Adipose tissue (tissue), 3 donors: ENCODE results near the gene DMTF1. TPM values are rescaled to one million over a fixed set of nuclear protein-coding genes. Genes with fewer than 3 reads are reported as not detected.
"Not testable (repeated sequence)": the region's sequence is repeated elsewhere in the genome, so short reads cannot be mapped to it uniquely, and the experiment has no call there.

Experiments used
- H3K27ac ChIP-seq: one replicate; pipeline ENCODE4 v1.5.1; 2013; ENCODE audit warnings: low read depth, low read length
- WGBS, 3 donors: extraction: QIAGEN DNeasy Blood & Tissue Kit; methylation state at CpG; one replicate each; pipeline ENCODE4 v1.1.7; 2013; 5-methylcytosine and 5-hydroxymethylcytosine counted together
- polyA plus RNA-seq, 3 donors: library from polyadenylated mRNA; stranded (reverse); fragments of 200-250 nt; gene quantifications; one replicate each; pipeline ENCODE4 v1.2.3, GENCODE V29; 2013
- donor health status: healthy with polysubstance abuse.
- donor health status: Bipolar disorder and iron deficiency.
- donor health status: healthy.

Gene DMTF1
- polyA plus RNA-seq, 3 donors: 16.1 to 28.1 (median 24.3) TPM

GRCh38 chr7:87178320-87178719 is 26.1 kb downstream of the DMTF1 start:
- H3K27ac ChIP-seq: no peak overlapping the region
- 95% methylated on average over 4 of the region's 4 CpGs for WGBS, 3 donors

- no peak overlapping the region for H3K27ac ChIP-seq
- 96 to 98% (median 97%) methylated on average over 3 of the region's 3 CpGs for WGBS, 3 donors
These were observed 26.9 kb downstream of the DMTF1 start for GRCh38 chr7:87179180-87179579.

DNA sequence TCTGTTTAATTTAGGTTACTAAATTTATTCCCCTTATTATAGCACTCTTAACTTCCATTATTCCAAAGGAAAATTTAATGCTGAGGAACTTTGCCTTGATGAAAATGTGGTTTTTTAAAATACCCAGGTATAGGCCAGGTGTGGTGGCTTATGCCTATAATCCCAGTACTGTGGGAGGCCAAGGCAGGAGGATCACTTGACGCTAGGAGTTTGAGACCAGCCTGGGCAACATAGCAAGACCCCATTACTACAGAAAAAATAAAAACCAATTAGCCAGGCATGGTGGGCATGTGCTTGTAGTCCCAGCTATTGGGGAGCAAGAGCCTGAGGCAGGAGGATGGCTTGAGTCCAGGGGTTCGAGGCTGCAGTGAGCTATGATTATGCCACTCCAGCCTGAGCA is 34.9 kb downstream of the DMTF1 start:
- WGBS, 3 donors: 96 to 97% (median 97%) methylated on average over 2 of the region's 2 CpGs
- H3K27ac ChIP-seq: no peak overlapping the region

DNA sequence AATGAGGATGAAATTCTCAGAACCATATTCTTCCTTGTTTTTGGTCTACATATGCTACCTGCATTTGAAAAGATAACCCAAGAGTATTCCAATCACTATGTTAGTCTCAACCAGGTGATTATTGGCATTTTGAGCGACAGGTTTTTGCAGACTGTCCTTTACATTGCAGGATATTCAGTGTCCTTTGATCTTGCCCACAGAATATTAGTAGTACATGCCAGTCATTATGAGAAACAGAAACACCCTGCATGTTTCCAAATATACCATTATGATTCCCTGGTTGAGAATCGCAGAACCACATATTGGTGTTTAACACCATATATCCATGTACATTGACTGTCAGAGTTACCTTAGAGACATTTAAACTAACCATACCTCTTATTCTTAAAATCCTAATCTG is 36.7 kb downstream of the DMTF1 start:
- no peak overlapping the region for H3K27ac ChIP-seq
- 92 to 95% (median 95%) methylated on average over 2 of the region's 2 CpGs for WGBS, 3 donors

DNA sequence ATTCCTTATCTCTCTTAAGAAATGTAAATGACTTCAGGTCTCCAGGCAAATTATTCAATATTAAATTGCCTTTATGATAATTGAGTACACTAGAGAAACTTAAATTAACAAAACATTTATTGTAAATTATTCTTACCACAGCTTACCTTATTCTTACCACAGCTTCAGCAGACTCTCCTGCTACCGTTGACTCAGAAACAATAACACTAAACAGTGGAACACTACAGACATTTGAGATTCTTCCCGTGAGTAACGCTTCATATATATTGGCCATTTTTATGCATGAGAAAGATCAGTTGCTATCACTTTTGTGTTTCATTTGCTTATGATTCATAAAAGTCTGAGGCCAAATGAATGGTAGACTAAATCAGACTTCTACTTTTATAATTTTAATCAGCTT is 38.5 kb downstream of the DMTF1 start:
- H3K27ac ChIP-seq: no peak overlapping the region
- 88 to 90% (median 89%) methylated on average over 3 of the region's 3 CpGs for WGBS, 3 donors

- H3K27ac ChIP-seq: no peak overlapping the region
- 70 to 85% (median 83%) methylated on average over 6 of the region's 6 CpGs for WGBS, 3 donors
These were observed 40.7 kb downstream of the DMTF1 start for GRCh38 chr7:87192784-87193487.

GRCh38 chr7:87193912-87194311 is 41.7 kb downstream of the DMTF1 start:
- H3K27ac ChIP-seq: no peak overlapping the region
- 88 to 95% (median 93%) methylated on average over 1 of the region's 1 CpG for WGBS, 3 donors

- WGBS, 3 donors: 92 to 100% (median 96%) methylated on average over 1 of the region's 1 CpG
- no peak overlapping the region for H3K27ac ChIP-seq
These were observed 47.0 kb downstream of the DMTF1 start for GRCh38 chr7:87199241-87199640.

DNA sequence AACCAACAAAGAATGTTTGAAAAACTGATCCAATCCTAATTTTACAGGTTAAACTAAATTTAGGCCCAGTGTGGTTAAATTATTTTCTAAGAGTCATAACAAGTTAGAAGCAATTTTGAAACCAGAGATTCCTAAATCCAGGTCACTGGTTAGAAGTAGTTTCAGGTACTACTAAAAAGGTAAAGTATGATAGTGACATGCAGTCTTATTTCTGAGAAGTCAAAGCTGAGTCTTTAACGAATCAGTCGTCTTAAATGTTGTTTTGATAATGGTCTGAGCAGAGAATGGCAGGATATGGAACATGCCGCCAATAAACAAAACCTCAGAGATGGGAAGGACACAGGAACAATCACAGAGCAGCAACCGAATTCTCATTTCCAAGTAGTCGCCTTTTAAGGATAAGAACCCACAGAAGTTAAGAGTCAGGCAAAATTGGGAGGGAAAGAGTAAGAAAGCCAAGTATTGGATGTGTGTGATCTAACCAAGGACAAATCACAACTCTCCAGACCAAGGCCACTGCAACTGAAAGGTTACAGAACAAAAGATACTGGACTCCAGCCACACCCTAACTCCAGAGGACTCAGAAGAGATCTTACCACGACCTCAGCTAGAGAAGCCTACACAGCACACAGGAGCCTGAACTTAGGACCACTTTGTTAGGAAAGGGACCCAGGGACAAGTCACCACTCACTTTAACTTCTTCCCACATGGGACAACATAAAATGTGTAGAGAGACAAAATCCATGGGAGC is 47.6 kb downstream of the DMTF1 start:
- no peak overlapping the region for H3K27ac ChIP-seq
- WGBS, 3 donors: 76 to 87% (median 80%) methylated on average over 6 of the region's 6 CpGs

DNA sequence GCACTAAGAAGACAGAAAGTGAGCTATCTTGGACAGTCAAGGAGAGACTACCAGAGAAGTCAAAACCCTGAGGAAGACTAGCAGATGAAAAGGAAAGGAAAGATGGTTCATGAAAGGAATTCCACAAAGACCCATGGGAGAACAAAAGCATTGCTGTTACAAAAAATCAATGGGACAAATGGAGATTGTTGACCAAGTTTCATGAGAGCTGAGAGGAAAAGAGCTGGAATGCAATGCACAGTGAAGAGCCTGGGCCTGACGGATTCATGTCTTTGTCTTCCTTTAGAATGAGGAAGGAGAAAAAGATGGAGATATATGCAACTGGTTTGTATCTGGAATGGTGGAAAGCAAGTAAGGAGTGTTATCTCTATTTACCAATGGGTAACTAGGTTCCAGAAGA is 50.0 kb downstream of the DMTF1 start:
- WGBS, 3 donors: 91 to 100% (median 95%) methylated on average over 1 of the region's 1 CpG

GRCh38 chr7:87202705-87203104 is 50.5 kb downstream of the DMTF1 start:
- 98 to 100% (median 98%) methylated on average over 2 of the region's 2 CpGs for WGBS, 3 donors
- no peak overlapping the region for H3K27ac ChIP-seq

More for the DNA sequence above, 50.0 kb downstream of the DMTF1 start:
- H3K27ac ChIP-seq: no peak overlapping the region

- WGBS, 3 donors: 84 to 90% (median 89%) methylated on average over 4 of the region's 4 CpGs
- H3K27ac ChIP-seq: not testable (repeated sequence)
These were observed 51.7 kb downstream of the DMTF1 start for GRCh38 chr7:87203929-87204328.

- WGBS, 3 donors: 67 to 86% (median 67%) methylated on average over 3 of the region's 3 CpGs
These were observed 52.7 kb downstream of the DMTF1 start for GRCh38 chr7:87204933-87205332.

DNA sequence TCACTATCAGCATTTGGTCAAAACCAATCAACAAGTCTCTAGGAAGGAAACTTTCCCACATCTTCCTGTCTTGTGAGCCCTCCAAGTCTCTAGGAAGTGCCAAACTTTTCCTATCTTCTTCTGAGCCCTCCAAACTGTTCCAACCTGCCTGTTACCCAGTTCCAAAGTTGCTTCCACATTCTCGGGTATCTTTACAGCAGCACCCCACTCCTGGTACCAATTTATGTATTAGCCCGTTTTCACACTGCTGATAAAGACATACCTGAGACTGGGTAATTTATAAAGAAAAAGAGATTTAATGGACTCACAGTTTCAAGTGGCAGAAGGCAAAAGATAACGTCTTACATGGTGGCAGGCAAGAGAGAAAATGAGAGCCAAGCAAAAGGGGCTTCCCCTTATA is 53.4 kb downstream of the DMTF1 start:
- not testable (repeated sequence) for H3K27ac ChIP-seq
- WGBS, 3 donors: 96 to 97% (median 97%) methylated on average over 3 of the region's 3 CpGs

More at GRCh38 chr7:87204933-87205332, 52.7 kb downstream of the DMTF1 start:
- no peak overlapping the region for H3K27ac ChIP-seq

DNA sequence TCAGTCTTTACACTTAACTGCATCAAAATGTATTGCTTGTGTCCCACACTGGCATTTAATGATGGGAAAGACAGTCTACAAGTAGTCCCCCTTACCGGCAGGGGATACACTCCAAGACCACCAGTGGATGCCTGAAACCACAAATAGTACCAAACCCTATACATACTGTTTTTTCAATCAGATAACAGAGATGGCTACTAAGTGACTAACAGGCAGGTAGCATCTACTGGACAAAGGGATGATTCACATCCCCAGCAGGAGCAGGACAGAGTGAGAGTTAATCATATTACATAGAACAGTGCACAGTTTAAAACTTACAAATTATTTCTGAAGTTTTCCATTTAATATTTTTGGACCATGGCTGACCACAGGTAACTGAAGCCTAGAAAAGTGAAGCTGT is 54.1 kb downstream of the DMTF1 start:
- 94 to 100% (median 97%) methylated on average over 1 of the region's 1 CpG for WGBS, 3 donors
- no peak overlapping the region for H3K27ac ChIP-seq

DNA sequence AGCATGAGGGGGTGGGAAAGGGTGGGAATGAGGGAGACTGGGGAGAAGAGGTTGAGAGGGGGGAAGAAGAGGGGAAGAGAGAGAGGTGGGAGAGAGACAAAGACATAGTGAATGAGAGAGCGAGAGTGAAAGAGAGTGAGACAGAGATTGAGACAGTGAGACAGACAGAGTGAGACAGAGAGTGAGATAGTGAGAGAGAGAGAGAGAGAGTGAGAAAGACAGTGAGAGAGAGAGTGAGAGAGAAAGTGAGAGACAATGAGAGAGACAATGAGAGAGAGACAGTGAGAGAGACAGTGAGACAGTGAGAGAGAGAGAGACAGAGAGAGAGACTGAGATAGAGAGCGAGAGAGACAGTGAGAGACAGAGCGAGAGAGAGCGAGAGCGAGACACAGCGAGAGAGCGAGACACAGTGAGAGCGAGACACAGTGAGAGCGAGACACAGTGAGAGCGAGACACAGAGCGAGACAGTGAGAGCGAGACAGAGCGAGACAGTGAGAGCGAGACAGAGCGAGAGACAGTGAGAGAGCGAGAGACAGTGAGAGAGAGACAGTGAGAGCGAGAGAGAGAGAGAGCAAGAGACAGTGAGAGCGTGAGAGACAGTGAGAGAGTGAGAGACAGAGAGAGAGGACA is 57.2 kb downstream of the DMTF1 start:
- H3K27ac ChIP-seq: no peak overlapping the region
- WGBS, 3 donors: 92 to 95% (median 93%) methylated on average over 17 to 18 of the region's 18 CpGs

DNA sequence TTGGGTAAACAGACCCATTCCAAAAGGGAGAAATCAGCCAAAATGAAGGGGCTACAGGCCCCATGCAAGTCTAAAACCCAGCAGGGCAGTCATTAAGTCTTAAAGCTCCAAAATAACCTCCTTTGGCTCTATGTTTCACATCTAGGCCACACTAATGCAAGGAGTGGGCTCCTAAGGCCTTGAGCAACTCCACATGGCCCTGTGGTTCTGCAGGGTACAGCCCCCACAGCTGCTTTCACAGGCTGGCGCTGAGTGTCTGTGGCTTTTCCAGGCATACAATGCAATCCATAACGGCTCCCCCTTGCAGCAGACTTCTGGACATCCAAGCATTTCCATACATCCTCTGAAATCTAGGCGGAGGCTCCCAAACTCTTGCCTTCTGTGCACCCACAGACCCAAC is 58.3 kb downstream of the DMTF1 start:
- H3K27ac ChIP-seq: no peak overlapping the region
- 78 to 92% (median 80%) methylated on average over 3 of the region's 3 CpGs for WGBS, 3 donors

DNA sequence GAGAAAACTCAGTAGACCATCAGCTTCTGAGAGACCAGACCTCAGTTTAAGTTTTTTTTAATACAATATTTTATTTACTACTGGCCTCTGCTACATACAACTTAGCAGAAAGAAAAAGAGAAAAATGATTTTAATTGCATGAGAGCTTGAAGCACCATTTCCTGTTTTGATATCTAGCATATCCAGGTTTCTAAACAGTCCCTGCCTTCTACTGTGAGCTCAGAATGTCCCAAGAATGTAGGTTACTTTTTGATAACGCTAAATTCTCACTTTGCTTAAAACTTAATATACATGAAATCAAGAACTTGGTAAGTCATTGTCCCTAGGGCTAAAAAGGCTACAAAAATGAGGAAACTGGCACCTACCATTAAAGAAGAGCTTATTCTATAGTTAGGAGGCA is 60.2 kb downstream of the DMTF1 start:
- no peak overlapping the region for H3K27ac ChIP-seq
- 58 to 92% (median 65%) methylated on average over 1 of the region's 1 CpG for WGBS, 3 donors

DNA sequence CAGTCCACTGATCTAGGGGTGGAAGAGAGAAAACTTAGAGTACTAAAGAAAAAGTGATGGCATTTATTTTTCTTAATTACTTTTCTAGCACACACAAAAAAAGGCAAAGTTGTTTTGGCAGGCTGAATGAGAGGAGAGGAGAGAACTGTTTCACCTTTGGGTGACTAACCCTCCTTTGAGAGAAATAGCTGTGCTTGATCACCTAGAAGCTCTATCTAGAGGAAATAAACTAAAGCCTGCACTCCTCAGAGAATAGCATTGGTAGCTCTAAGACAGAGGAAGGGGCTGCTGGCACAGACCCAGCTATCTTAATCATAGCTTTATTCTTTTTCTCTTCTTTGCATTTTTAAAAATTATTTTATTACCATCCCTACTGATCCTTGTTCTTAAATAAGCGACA is 61.0 kb downstream of the DMTF1 start:
- no peak overlapping the region for H3K27ac ChIP-seq
- 84 to 97% (median 96%) methylated on average over 1 of the region's 1 CpG for WGBS, 3 donors
